PFSK-1 (cell line): ENCODE data around the gene PPM1H.

Experiments
- FOXP2 ChIP-seq: optimal IDR thresholded peaks from 2 replicates; pipeline ENCODE3; 2011; ENCODE audit warnings: borderline replicate concordance, control low read depth, inconsistent platforms; ENCODE audit not compliant: insufficient read depth; ENCODE audit errors: extremely low read length, extremely low read depth
- POLR2AphosphoS5 ChIP-seq: IDR thresholded peaks from 2 replicates; pipeline ENCODE4 v1.6.1; 2012; ENCODE audit warnings: low read depth, mild to moderate bottlenecking, control low read depth, low read length, moderate library complexity
- SIN3A ChIP-seq: IDR thresholded peaks from 2 replicates; pipeline ENCODE4 v1.6.1; 2012; ENCODE audit warnings: mild to moderate bottlenecking, low read length, moderate library complexity, borderline replicate concordance; ENCODE audit not compliant: insufficient read depth
- TAF1 ChIP-seq: IDR thresholded peaks from 2 replicates; pipeline ENCODE4 v1.6.1; 2012; ENCODE audit warnings: low read length, control low read depth, borderline replicate concordance; ENCODE audit not compliant: insufficient read depth
- TF ChIP-seq, protein P1 (sequence below), 2 experiments: IDR thresholded peaks; 2 replicates each; pipeline versions ENCODE4 v1.6.1 to v1.8.0; 2011 to 2012; ENCODE audit warnings: low read depth in 2 of 2, low read length in 2 of 2, control low read depth in 1 of 2, inconsistent platforms in 1 of 2, mild to moderate bottlenecking in 1 of 2, moderate library complexity in 1 of 2; ENCODE audit not compliant: insufficient read depth in 1 of 2

The PPM1H gene

GRCh38 chr12:62618319-62618718, 316.6 kb downstream of the PPM1H start:
- no peak for TF ChIP-seq FOXP2
- no peak for TF ChIP-seq POLR2AphosphoS5
- TF ChIP-seq, protein P1, sequence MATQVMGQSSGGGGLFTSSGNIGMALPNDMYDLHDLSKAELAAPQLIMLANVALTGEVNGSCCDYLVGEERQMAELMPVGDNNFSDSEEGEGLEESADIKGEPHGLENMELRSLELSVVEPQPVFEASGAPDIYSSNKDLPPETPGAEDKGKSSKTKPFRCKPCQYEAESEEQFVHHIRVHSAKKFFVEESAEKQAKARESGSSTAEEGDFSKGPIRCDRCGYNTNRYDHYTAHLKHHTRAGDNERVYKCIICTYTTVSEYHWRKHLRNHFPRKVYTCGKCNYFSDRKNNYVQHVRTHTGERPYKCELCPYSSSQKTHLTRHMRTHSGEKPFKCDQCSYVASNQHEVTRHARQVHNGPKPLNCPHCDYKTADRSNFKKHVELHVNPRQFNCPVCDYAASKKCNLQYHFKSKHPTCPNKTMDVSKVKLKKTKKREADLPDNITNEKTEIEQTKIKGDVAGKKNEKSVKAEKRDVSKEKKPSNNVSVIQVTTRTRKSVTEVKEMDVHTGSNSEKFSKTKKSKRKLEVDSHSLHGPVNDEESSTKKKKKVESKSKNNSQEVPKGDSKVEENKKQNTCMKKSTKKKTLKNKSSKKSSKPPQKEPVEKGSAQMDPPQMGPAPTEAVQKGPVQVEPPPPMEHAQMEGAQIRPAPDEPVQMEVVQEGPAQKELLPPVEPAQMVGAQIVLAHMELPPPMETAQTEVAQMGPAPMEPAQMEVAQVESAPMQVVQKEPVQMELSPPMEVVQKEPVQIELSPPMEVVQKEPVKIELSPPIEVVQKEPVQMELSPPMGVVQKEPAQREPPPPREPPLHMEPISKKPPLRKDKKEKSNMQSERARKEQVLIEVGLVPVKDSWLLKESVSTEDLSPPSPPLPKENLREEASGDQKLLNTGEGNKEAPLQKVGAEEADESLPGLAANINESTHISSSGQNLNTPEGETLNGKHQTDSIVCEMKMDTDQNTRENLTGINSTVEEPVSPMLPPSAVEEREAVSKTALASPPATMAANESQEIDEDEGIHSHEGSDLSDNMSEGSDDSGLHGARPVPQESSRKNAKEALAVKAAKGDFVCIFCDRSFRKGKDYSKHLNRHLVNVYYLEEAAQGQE (IDR thresholded peaks at IDR 0.05; ENCODE audit: insufficient read depth in 1 of 2, low read depth in 2 of 2, low read length in 2 of 2), result no peak
- no peak for TF ChIP-seq SIN3A
- no peak for TF ChIP-seq TAF1

DNA sequence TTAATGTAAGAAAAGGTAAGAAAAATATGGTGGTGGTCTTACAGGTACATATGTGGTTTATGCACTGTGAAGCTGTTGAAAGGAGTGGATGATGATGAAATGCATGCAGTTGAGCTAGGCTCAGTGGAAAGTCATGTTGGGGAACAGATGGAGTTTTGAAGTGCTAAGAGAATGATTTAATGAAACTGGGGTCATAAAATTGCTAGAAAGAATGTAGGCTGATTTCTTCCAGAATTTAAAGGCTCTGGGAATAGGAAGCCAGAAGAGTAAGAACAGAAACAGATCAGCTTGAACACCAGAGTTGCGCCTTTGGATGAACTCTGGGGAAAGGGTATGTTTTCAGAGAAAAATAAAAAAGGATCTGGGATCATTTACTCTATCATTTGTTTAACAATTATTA, 321.9 kb downstream of the PPM1H start:
- TF ChIP-seq, protein P1 (IDR thresholded peaks at IDR 0.05; ENCODE audit: insufficient read depth in 1 of 2, low read depth in 2 of 2, low read length in 2 of 2), result no peak
- no peak for TF ChIP-seq TAF1
- TF ChIP-seq POLR2AphosphoS5, result no peak
- no peak for TF ChIP-seq SIN3A
- no peak for TF ChIP-seq FOXP2

- no peak for TF ChIP-seq FOXP2
- TF ChIP-seq POLR2AphosphoS5, result no peak
- TF ChIP-seq SIN3A, result no peak
- TF ChIP-seq, protein P1 (IDR thresholded peaks at IDR 0.05; ENCODE audit: insufficient read depth in 1 of 2, low read depth in 2 of 2, low read length in 2 of 2), result no peak
- no peak for TF ChIP-seq TAF1
These were observed 328.3 kb downstream of the PPM1H start for GRCh38 chr12:62606654-62607053.

DNA sequence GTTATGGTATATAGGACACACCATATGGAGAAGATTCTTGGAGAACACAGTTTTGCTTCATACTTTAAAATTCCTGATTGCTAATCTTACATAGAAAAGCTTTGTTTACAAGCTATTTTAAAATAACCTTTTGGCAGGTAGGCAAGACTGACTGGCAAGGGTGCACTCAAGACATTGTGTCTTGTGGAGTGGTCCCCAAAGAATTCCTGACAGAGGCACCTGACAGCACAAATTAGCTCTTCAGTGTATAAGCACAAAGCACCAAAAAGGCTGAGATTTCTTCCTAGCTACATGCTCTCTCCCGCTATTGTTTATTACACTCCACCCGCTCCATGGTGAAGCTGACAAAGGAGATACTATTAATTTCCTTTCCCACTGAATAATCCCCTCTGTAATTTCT, 329.0 kb downstream of the PPM1H start:
- TF ChIP-seq POLR2AphosphoS5 (no peak), FOXP2 (no peak), TAF1 (no peak), SIN3A (no peak)
- TF ChIP-seq, protein P1 (IDR thresholded peaks at IDR 0.05; ENCODE audit: insufficient read depth in 1 of 2, low read depth in 2 of 2, low read length in 2 of 2), result no peak

GRCh38 chr12:62604871-62605270, 330.1 kb downstream of the PPM1H start:
- no peak for TF ChIP-seq SIN3A
- TF ChIP-seq, protein P1 (IDR thresholded peaks at IDR 0.05; ENCODE audit: insufficient read depth in 1 of 2, low read depth in 2 of 2, low read length in 2 of 2), result no peak
- TF ChIP-seq FOXP2, result no peak
- TF ChIP-seq POLR2AphosphoS5, result no peak
- no peak for TF ChIP-seq TAF1
